Measurements from ENCODE around the gene DLL3. TPM values are rescaled to one million over a fixed set of nuclear protein-coding genes. Genes with fewer than 3 reads are reported as not detected.

Gene DLL3
- total and polyA plus RNA-seq, 2 experiments from 2014 or later: 1.2 to 2.1 TPM

DNA sequence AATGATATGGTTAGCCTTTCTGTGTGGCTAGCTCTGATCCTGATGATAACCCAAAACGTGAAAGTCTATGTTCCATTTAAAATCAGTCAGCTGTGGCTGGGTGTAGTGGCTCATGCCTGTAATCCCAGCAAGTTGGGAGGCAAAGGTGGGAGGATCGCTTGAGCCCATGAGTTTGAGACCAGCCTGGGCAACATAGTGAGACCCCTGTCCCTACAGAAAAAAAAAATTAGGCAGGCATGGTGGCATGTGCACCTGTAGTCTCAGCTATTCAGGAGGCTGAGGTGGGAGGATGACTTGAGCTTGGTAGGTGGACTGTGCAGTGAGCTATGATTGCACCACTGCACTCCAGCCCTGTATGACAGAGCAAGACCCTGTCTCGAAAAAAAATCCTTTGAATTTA lies 35.0 kb downstream of the DLL3 start:
- H3K4me1 ChIP-seq (ENCODE audit: insufficient read depth): peaks cover 20% of the 10 kb centered on the region
- H4K20me1 ChIP-seq (ENCODE audit: insufficient read depth): no peaks in the 10 kb centered on the region
- no peak overlapping the region for H2AFZ ChIP-seq
- no peaks in the 10 kb centered on the region for H3K36me3 ChIP-seq (ENCODE audit: low read depth)
- in situ Hi-C loops (cut with MboI): no loop called here
- 44 to 48% methylated on average over 3 of the region's 3 CpGs for WGBS, 2 experiments (ENCODE audit: low coverage in 1 of 2, low lambda C conversion rate in 2 of 2, missing lambda C conversion rate in 2 of 2)
- no peak for DNase-seq
- TF ChIP-seq EZH2 (IDR thresholded peaks at IDR 0.05; ENCODE audit: insufficient read depth, poor library complexity, severe bottlenecking) (no peak), EZH2phosphoT487 (IDR thresholded peaks at IDR 0.05; ENCODE audit: insufficient read depth, low read depth) (no peak)
- no peak overlapping the region for H3K27ac ChIP-seq
- H3K27me3 ChIP-seq (replicated peaks; ENCODE audit: insufficient read depth): no peaks in the 10 kb centered on the region
- peaks cover 1% of the 10 kb centered on the region; the same call in 1 of the 2 replicates for H3F3A ChIP-seq (ENCODE audit: insufficient read depth)
- H3K79me2 ChIP-seq (ENCODE audit: insufficient read depth): peaks cover 55% of the 10 kb centered on the region
- no peak overlapping the region for H3K4me3 ChIP-seq
- no peaks in the 10 kb centered on the region for H3K9me3 ChIP-seq (ENCODE audit: low read depth)
- no peak overlapping the region for H3K4me2 ChIP-seq (ENCODE audit: unreplicated experiment)
- H3K9ac ChIP-seq: no peak overlapping the region
- no peaks in the 10 kb centered on the region for H3K9me2 ChIP-seq (ENCODE audit: insufficient read depth)

DNA sequence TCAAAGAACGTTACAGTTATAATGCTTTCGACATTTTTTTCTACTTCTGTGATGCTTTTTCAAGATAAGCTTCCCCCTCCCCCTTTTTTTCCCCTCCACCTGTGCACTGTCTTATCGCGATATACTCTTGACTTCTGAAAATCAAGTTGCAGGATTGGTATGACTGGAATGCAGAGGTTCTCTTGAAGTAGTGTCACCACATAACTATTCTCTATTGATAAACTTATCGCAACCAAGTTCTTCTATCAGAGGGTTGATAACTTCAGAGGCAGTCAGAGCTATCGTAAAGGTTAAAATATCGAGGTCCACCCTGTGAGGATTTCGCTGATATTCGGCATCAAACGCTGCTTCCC lies 40.4 kb downstream of the DLL3 start:
- peak overlapping the region; percentile 87 for H2AFZ ChIP-seq
- no peak for DNase-seq
- peaks cover 24% of the 10 kb centered on the region for H3K79me2 ChIP-seq (ENCODE audit: insufficient read depth)
- peak overlapping the region; percentile 76 for H3K27ac ChIP-seq
- H3K4me3 ChIP-seq: peak overlapping the region; percentile 89
- H3K4me2 ChIP-seq (ENCODE audit: unreplicated experiment): peak overlapping the region; percentile 95
- no peaks in the 10 kb centered on the region for H3K36me3 ChIP-seq (ENCODE audit: low read depth)
- H4K20me1 ChIP-seq (ENCODE audit: insufficient read depth): no peaks in the 10 kb centered on the region
- H3K9me3 ChIP-seq (ENCODE audit: low read depth): no peaks in the 10 kb centered on the region
- peaks cover 7% of the 10 kb centered on the region; the same call in 1 of the 2 replicates for H3F3A ChIP-seq (ENCODE audit: insufficient read depth)
- no peaks in the 10 kb centered on the region for H3K9me2 ChIP-seq (ENCODE audit: insufficient read depth)
- peaks cover 8% of the 10 kb centered on the region for H3K4me1 ChIP-seq (ENCODE audit: insufficient read depth)
- 1% methylated on average over 10 of the region's 10 CpGs for WGBS, 2 experiments (ENCODE audit: low coverage in 1 of 2, low lambda C conversion rate in 2 of 2, missing lambda C conversion rate in 2 of 2)
- no peaks in the 10 kb centered on the region for H3K27me3 ChIP-seq (replicated peaks; ENCODE audit: insufficient read depth)
- H3K9ac ChIP-seq: peak overlapping the region; percentile 84
- in situ Hi-C loops (cut with MboI): no loop called here
- TF ChIP-seq EZH2 (IDR thresholded peaks at IDR 0.05; ENCODE audit: insufficient read depth, poor library complexity, severe bottlenecking) (no peak), EZH2phosphoT487 (IDR thresholded peaks at IDR 0.05; ENCODE audit: insufficient read depth, low read depth) (no peak)

- Histone ChIP-seq H3F3A (ENCODE audit: insufficient read depth) (peaks cover 7% of the 10 kb centered on the region; the same call in 1 of the 2 replicates), H3K79me2 (ENCODE audit: insufficient read depth) (peaks cover 24% of the 10 kb centered on the region), H3K4me1 (ENCODE audit: insufficient read depth) (peaks cover 8% of the 10 kb centered on the region), H2AFZ (peak within 1 kb of the TSS; percentile 87), H3K9ac (peak within 1 kb of the TSS; percentile 84), H3K4me2 (ENCODE audit: unreplicated experiment) (peak within 1 kb of the TSS; percentile 95), H3K27ac (peak within 1 kb of the TSS; percentile 76), H3K27me3 (replicated peaks; ENCODE audit: insufficient read depth) (no peaks in the 10 kb centered on the region), H3K9me3 (ENCODE audit: low read depth) (no peaks in the 10 kb centered on the region), H4K20me1 (ENCODE audit: insufficient read depth) (no peaks in the 10 kb centered on the region), H3K4me3 (peak within 1 kb of the TSS; percentile 89), H3K36me3 (ENCODE audit: low read depth) (no peaks in the 10 kb centered on the region), H3K9me2 (ENCODE audit: insufficient read depth) (no peaks in the 10 kb centered on the region)
- in situ Hi-C loops (cut with MboI): no loop called here
- no peak for TF ChIP-seq EZH2 (IDR thresholded peaks at IDR 0.05; ENCODE audit: insufficient read depth, poor library complexity, severe bottlenecking)
- TF ChIP-seq EZH2phosphoT487 (IDR thresholded peaks at IDR 0.05; ENCODE audit: insufficient read depth, low read depth): no peak
- peak; percentile 98 for DNase-seq
- 0 to 2% methylated on average over 67 to 72 of the region's 84 CpGs for WGBS, 2 experiments (ENCODE audit: low coverage in 1 of 2, low lambda C conversion rate in 2 of 2, missing lambda C conversion rate in 2 of 2)
Observed at GRCh38 chr19:39539518-39540332, 41.0 kb downstream of the DLL3 start, which contains the start of gene EID2. Gene EID2 (minus strand): TSS chr19:39540161. CDS start chr19:39540079, 82 bp downstream.

GRCh38 chr19:39540333-39540673 lies 41.6 kb downstream of the DLL3 start:
- peak overlapping the region; percentile 87 for H2AFZ ChIP-seq
- no peaks in the 10 kb centered on the region for H3K9me2 ChIP-seq (ENCODE audit: insufficient read depth)
- H3K79me2 ChIP-seq (ENCODE audit: insufficient read depth): peaks cover 24% of the 10 kb centered on the region
- H4K20me1 ChIP-seq (ENCODE audit: insufficient read depth): no peaks in the 10 kb centered on the region
- H3K9ac ChIP-seq: peak overlapping the region; percentile 26; the same call in 1 of the 2 replicates
- no peaks in the 10 kb centered on the region for H3K9me3 ChIP-seq (ENCODE audit: low read depth)
- no peaks in the 10 kb centered on the region for H3K36me3 ChIP-seq (ENCODE audit: low read depth)
- peaks cover 8% of the 10 kb centered on the region for H3K4me1 ChIP-seq (ENCODE audit: insufficient read depth)
- 9% methylated on average over 10 of the region's 10 CpGs for WGBS, 2 experiments (ENCODE audit: low coverage in 1 of 2, low lambda C conversion rate in 2 of 2, missing lambda C conversion rate in 2 of 2)
- peak overlapping the region; percentile 74 for H3K4me2 ChIP-seq (ENCODE audit: unreplicated experiment)
- peaks cover 7% of the 10 kb centered on the region; the same call in 1 of the 2 replicates for H3F3A ChIP-seq (ENCODE audit: insufficient read depth)
- no peak for DNase-seq
- H3K27ac ChIP-seq: no peak overlapping the region
- in situ Hi-C loops (cut with MboI): no loop called here
- H3K27me3 ChIP-seq (replicated peaks; ENCODE audit: insufficient read depth): no peaks in the 10 kb centered on the region
- TF ChIP-seq EZH2 (IDR thresholded peaks at IDR 0.05; ENCODE audit: insufficient read depth, poor library complexity, severe bottlenecking) (no peak), EZH2phosphoT487 (IDR thresholded peaks at IDR 0.05; ENCODE audit: insufficient read depth, low read depth) (no peak)
- H3K4me3 ChIP-seq: peak overlapping the region; percentile 89
